ENCODE measurements around the gene CDH3.
A peak's percentile ranks its signal among the peaks of the same experiment; 100 is the strongest.

The CDH3 gene

DNA sequence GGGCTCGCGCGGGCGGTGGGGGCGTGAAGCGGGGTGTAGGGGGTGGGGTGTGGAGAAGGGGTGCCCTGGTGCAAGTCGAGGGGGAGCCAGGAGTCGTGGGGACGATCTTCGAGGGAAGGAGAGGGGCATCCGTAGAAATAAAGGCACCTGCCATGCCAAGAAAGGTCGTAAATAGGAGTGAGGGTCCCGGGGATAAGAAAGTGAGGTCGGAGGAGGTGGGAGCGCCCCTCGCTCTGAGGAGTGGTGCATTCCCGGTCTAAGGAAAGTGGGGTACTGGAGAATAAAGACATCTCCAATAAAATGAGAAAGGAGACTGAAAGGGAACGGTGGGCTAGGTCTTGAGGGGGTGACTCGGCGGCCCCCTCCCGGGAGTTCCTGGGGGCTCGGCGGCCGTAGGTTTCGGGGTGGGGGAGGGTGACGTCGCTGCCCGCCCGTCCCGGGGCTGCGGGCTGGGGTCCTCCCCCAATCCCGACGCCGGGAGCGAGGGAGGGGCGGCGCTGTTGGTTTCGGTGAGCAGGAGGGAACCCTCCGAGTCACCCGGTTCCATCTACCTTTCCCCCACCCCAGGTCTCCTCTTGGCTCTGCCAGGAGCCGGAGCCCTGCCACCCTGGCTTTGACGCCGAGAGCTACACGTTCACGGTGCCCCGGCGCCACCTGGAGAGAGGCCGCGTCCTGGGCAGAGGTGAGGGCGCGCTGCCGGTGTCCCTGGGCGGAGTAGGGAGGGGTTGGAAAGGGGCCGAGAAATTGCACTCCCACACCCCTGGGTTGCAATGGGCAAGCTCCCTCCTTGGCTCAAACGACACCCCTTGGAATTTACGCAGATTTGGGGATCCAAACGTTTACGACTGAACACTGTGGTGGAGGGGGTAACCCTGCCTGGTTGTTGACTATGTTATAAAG, 92.9 kb downstream of the CDH3 start:
- peak; percentile 62 for DNase-seq (ENCODE audit: low spot score)

DNA sequence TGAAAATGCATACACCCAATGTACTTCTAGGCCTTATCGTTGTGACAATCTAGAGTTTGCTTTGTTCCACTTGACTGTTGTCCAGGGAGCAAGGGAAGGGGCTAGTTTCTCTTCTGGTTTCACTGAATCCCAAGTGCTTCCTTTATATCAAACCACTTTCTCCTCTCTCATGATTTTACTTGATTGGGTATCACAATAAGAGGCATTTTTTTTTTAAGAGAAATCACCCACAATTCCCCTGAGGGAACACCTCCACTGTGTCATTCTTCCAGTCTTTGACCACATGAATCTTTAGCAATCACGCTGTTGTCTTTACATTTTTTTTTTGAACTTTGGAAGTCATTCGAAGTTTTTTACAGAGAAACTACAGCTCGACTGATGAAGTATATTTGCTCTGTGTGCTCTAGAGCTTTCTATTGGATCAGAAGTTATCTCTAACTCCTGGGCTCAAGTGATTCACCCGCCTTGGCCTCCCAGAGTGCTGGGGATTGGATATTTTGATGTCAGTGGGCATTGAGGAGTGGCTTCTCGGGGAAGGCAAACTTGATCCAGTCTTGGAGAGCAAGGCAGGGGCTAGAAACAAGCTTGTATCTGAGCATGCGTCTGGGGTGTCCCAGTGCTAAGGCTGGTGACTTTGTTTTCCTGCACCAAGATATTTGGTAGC, 95.0 kb downstream of the CDH3 start:
- DNase-seq (ENCODE audit: low spot score): no peak

DNA sequence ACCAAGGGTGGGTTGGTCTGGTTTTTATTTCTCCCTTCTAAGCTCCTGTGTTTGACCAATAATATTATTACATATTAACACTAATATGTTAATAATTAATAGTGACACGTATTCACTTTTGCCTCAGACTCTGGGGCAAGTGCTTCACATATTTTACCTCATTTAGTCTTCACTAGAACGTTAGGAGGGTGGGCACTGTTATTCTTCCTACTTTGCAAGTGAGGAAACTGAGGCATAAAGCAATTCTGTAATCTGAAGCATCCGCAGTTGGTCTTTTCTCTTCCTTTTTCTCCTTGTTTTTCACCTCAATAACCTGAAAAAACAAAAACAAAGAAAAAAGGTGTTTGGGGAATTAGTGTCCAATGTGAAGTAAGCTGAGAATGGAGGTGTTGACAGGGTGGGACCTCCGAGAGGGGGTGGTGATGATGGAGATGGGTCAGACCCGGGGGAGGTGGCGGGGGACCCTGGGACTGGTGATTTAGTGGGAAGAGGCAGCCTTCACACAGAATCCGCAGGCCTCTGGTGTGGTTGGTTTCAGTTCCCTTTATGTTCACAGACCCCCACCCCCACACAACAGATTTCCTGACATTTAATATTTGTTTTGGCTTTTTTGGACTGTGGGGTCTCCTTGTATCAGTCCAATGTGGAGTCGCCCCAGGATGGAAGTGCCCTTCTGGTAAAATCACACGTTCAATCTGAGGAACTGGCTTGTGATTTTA, 95.7 kb downstream of the CDH3 start:
- DNase-seq (ENCODE audit: low spot score): no peak

DNA sequence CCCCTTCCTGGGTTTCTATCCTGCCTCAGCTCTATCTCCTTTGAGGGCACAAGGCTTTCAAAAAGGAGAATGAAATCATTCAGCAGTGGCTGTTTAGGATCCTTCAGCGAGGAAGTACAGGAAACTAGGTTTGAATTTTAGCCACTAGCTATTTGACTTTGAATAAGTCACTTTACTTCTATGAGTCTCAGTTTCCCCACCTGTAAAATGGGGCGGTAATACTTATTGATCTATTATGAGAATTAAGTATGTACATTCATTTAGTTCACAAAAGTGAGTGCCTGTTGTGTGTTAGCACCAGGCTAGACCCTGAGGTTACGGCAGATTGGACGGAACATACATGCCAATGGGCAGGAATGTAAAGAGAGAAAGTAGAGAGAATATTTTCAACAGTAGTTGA, 98.6 kb downstream of the CDH3 start:
- DNase-seq (ENCODE audit: low spot score): no peak

DNA sequence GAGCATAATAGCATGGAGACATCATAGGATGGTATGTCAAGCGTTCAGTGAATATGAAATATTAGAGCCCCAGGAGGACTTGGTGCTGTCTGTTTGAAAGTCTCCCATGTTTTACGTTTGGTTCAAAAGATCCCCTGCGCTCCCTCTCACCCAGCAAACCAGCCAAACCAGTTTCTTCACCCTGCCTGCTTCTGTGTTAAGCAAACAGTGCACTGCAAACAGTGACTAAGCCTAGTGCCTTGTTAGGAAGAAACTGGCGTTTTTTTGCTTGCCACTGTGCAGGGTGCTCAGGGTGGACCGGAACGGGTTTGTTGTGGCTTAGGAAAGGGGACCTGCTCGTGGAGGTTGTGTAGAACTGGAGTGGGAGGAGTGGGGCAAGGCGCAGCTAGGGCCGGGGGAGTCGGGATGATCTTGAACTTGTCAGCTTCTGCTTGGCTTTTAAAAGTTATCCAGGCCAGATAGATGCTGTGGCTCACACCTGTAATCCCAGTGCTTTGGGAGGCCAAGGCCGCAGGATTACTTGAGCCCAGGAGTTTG, 99.7 kb downstream of the CDH3 start:
- DNase-seq (ENCODE audit: low spot score): peak; percentile 54

DNA sequence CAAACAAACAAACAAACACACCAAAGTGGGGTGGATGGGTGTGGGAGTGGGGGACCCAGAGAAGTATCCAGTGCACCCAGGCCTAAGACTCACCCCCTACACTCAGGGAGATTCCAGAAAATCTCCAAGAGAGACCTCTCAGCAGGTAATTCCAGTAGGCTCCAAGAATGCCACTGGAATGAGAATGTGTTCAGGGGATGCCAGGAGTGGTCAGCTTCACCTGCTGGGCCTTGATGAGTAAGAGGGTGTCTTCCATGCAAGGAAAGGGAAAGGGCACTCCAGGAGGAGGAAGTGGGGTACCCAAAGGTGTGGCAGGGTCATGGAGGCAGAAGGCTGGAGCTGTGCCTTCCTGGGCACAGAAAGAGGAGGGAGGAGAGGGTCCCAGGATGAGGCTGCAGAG, 101.8 kb downstream of the CDH3 start:
- no peak for DNase-seq (ENCODE audit: low spot score)

DNA sequence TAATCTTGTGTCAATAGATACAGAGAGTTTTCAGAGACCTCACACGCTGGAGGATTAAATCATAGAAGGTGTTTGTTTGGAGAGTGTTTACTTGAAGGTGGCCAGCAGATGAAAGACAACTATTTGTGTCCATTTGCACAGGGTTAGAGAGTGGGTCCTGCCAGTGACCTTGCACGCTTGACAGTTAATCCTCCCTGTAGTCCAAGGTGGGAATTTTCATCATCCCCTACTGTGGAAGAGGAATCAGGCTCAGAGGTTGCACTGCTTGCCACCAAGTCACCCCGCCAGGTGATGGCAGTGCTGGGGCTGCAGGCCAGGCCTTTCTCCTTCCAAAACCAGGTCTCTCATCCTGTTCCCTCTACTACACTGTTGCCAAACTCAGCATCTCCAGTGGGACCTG, 104.3 kb downstream of the CDH3 start:
- DNase-seq (ENCODE audit: low spot score): no peak
